Tibial artery (tissue), 4 donors: ENCODE measurements around the gene UBN1.

Experiments used
- DNase-seq, 2 donors: peaks; one replicate each; pipeline ENCODE4 v3.0.0-alpha.2; 2019
- H3K27ac ChIP-seq, 2 donors: fragments of 200-600 bp; sonication (generic) in 1 of 2; 1 replicate in 1 of 2; 2 replicates in 1 of 2; pipeline ENCODE4 v1.5.1; 2018 to 2019; ENCODE audit warnings: mild to moderate bottlenecking in 1 of 2
- H3K27me3 ChIP-seq, 2 donors: fragments of 200-600 bp; sonication (generic) in 1 of 2; one replicate each; pipeline versions ENCODE4 v1.5.1 to v1.6.0; 2016 to 2019
- H3K36me3 ChIP-seq, 3 donors: fragments of 200-600 bp; sonication (generic) in 2 of 3; one replicate each; pipeline ENCODE4 v1.5.1; 2016 to 2019; ENCODE audit warnings: mild to moderate bottlenecking in 2 of 3
- H3K4me1 ChIP-seq, 4 donors: fragments of 200-600 bp; sonication (generic) in 2 of 4; 1 replicate in 3 of 4; 2 replicates in 1 of 4; pipeline ENCODE4 v1.5.1; 2016 to 2019
- H3K4me3 ChIP-seq, 2 donors: fragments of 200-600 bp; sonication (generic) in 1 of 2; 1 replicate in 1 of 2; 2 replicates in 1 of 2; pipeline ENCODE4 v1.5.1; 2018 to 2019; ENCODE audit warnings: mild to moderate bottlenecking in 2 of 2
- H3K9me3 ChIP-seq, 3 donors: fragments of 200-600 bp; sonication (generic) in 1 of 3; one replicate each; pipeline ENCODE4 v1.5.1; 2016 to 2019
- intact Hi-C: fragments of 100-400 bp; cut with DNase I; formaldehyde crosslinking; loops from one replicate; pipeline ENCODE4 v1.15.0; 2023; ENCODE audit warnings: low total_unique reads
- TF ChIP-seq, protein P1 (sequence below), 2 experiments: fragments of 200-600 bp in 1 of 2; fragments of 450-650 bp in 1 of 2; IDR thresholded peaks; one replicate each; pipeline ENCODE4 v1.5.1; 2017 to 2019; ENCODE audit warnings: antibody characterized with exemption in 2 of 2, mild to moderate bottlenecking in 1 of 2, moderate library complexity in 1 of 2

UBN1 gene

DNA sequence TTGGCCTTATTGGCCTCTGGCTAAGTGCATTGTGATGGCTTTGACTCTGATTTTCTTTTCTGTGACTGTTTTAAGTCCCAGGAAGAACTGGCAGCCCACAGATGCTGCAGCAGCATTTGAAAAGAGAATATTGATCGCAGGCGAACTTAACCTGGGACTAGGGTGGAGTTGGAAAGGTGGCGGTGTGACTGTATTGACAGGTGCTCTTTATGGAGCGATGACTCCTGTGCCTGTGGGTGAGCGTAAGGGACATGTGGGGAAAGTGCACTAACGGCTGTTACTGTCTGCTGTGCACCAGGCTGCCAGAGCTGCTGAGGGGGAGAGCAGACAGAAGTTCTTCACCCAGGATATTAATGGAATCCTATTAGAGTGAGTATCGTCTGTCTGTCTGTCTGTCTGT is 21.3 kb downstream of the UBN1 start:
- Histone ChIP-seq H3K4me1 (peaks cover 0 to 10% (median 0%) of the 10 kb centered on the region in 4 donors), H3K27ac (no peak overlapping the region), H3K4me3 (no peak overlapping the region), H3K27me3 (no peaks in the 10 kb centered on the region), H3K36me3 (peaks cover 43 to 64% (median 44%) of the 10 kb centered on the region in 3 donors), H3K9me3 (no peaks in the 10 kb centered on the region)
- TF ChIP-seq, protein P1, sequence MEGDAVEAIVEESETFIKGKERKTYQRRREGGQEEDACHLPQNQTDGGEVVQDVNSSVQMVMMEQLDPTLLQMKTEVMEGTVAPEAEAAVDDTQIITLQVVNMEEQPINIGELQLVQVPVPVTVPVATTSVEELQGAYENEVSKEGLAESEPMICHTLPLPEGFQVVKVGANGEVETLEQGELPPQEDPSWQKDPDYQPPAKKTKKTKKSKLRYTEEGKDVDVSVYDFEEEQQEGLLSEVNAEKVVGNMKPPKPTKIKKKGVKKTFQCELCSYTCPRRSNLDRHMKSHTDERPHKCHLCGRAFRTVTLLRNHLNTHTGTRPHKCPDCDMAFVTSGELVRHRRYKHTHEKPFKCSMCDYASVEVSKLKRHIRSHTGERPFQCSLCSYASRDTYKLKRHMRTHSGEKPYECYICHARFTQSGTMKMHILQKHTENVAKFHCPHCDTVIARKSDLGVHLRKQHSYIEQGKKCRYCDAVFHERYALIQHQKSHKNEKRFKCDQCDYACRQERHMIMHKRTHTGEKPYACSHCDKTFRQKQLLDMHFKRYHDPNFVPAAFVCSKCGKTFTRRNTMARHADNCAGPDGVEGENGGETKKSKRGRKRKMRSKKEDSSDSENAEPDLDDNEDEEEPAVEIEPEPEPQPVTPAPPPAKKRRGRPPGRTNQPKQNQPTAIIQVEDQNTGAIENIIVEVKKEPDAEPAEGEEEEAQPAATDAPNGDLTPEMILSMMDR (IDR thresholded peaks at IDR 0.05): no peak
- intact Hi-C loops: no loop called here
- no peak for DNase-seq

DNA sequence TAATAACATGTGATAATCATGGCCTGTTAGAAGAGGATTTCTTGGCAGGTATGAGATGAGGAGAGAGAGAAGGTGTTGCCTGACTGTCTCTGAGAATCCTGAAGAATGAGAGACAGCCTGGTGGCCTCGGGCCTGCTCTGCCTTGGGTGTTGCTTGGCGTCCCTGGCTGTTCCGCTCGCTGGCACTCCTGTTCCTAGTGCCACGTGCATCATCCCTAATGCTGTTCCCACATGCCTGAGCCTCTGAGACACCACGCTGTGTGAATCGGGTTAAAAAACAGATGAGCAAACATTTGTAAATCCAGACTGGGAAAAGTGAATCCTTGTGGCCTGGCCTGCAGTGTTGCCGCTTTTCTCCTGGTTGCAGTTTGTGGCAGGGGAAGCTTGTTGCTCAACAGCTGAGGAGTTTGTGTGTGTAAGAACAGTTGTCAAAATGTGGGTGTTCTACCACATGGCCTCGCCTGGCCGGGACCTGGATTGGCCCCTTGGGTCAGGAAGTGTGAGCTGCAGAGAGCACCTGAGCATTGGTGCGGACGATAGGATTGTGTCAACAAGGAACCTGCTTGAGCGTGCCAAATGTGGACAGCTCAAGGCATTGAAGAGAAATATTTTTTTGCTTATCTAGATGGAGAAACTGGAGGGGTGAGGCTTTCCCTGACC is 22.0 kb downstream of the UBN1 start:
- Histone ChIP-seq H3K9me3 (no peaks in the 10 kb centered on the region), H3K4me3 (no peak overlapping the region), H3K27ac (no peak overlapping the region), H3K27me3 (no peaks in the 10 kb centered on the region), H3K36me3 (peaks cover 50 to 64% (median 51%) of the 10 kb centered on the region in 3 donors), H3K4me1 (peaks cover 0 to 4% (median 0%) of the 10 kb centered on the region in 4 donors)
- TF ChIP-seq, protein P1 (IDR thresholded peaks at IDR 0.05): no peak
- no peak for DNase-seq
- intact Hi-C loops: no loop called here

DNA sequence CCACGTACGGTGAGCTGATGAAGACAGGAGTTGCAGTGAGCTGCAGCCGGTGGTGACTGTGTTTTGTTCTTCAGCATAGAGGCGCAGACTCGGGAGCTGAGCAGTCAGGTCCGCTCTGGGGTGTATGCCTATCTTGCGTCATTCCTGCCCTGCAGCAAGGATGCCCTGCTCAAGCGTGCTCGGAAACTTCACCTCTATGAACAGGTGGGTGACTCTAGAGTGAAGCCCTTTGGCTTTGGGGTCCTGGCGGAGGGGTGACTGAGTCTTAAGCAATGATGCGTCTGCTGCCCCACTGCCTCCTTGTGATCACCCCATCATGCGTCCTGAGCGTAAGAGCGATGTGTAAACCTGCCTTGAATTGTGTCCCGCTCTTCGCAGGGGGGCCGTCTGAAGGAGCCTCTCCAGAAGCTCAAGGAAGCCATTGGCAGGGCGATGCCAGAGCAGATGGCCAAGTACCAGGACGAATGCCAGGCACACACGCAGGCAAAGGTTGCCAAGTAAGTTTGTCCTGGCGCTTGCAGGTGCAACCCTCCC is 22.9 kb downstream of the UBN1 start:
- Histone ChIP-seq H3K27ac (no peak overlapping the region), H3K27me3 (no peaks in the 10 kb centered on the region), H3K9me3 (no peaks in the 10 kb centered on the region), H3K4me3 (no peak overlapping the region), H3K4me1 (no peaks in the 10 kb centered on the region), H3K36me3 (peaks cover 59 to 70% (median 60%) of the 10 kb centered on the region in 3 donors)
- DNase-seq: no peak
- intact Hi-C loops: no loop called here
- TF ChIP-seq, protein P1 (IDR thresholded peaks at IDR 0.05): no peak

DNA sequence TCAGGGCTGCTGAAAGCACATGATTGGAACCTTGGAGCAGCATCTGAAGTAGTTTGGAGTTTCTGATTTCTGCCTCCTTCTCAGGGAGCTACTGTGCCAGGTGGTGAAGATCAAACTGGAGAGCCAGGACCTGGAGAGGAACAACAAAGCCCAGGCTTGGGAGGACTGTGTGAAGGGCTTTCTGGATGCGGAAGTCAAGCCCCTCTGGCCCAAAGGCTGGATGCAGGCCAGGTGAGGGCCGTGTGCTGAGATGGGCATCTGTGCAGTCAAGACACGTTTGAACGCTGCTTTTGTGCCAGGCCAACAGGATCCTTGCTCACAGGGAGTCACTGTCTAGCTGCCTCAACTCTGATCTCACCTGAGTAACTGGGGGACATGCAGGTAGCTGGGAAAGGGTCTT is 23.8 kb downstream of the UBN1 start:
- Histone ChIP-seq H3K36me3 (peaks cover 65 to 79% (median 69%) of the 10 kb centered on the region in 3 donors), H3K27ac (no peak overlapping the region), H3K4me3 (no peak overlapping the region), H3K27me3 (no peaks in the 10 kb centered on the region), H3K4me1 (no peaks in the 10 kb centered on the region), H3K9me3 (no peaks in the 10 kb centered on the region)
- no peak for DNase-seq
- TF ChIP-seq, protein P1 (IDR thresholded peaks at IDR 0.05): no peak
- intact Hi-C loops: no loop called here

DNA sequence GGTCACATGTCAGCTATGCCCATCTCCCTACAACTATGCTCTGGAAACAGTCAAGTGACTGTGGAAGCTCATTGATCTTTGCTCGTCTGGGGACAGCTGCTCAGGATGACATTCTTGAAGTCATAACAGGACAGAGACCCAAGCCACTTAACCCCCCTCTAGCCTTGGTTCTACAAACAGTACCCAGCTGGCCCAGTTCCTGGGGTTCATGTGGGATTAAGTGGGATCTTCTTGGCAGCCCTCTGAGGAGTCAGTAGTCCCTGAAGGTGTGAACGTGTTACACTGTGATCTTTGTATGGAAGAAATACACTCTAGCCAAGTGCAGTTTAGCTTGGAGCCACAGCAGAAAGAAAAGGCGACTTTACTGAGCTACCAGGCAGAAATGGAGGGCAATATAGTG is 25.8 kb downstream of the UBN1 start:
- Histone ChIP-seq H3K4me1 (no peaks in the 10 kb centered on the region), H3K4me3 (no peak overlapping the region), H3K9me3 (no peaks in the 10 kb centered on the region), H3K27me3 (no peaks in the 10 kb centered on the region), H3K36me3 (peaks cover 81 to 99% (median 89%) of the 10 kb centered on the region in 3 donors), H3K27ac (no peak overlapping the region)
- TF ChIP-seq, protein P1 (IDR thresholded peaks at IDR 0.05): no peak
- intact Hi-C loops: no loop called here
- DNase-seq: no peak
